ENCODE measurements around the gene DOHH. TPM values are rescaled to one million over a fixed set of nuclear protein-coding genes. Genes with fewer than 3 reads are reported as not detected.
A peak's percentile ranks its signal among the peaks of the same experiment; 100 is the strongest.

Gene DOHH
- total and polyA plus RNA-seq, 2 experiments from 2014 or later, result 19.0 to 34.7 TPM

DNA sequence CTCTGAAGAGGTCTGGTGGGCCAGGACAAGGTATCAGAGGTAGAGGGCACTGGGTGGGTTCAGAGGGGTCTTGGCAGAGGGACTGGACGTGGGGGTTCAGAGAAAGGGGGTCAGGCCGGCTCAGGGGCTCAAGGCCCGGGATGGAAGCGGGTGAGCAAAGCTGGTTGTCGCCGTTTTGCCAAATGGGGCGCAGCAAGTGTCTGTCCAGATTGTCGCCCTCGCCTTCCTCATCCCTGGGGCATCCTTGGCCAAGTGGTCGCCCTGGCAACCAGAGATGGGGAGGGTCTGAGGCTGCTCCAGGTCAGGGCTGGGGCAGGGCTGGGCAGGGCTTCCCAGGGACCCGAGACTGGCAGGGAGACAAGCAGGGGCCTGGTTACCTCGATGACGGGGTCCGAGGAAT lies 6.8 kb downstream of the DOHH start:
- H3K4me3 ChIP-seq, result no peak overlapping the region
- H3K27ac Mint-ChIP-seq, result no peak overlapping the region
- no peak for TF ChIP-seq ZNF331 (CRISPR knock-in tag; IDR thresholded peaks at IDR 0.05; ENCODE audit: low read depth)
- TF ChIP-seq ZNF114 (CRISPR knock-in tag; IDR thresholded peaks at IDR 0.05), result no peak
- TF ChIP-seq POLR2AphosphoS5 (IDR thresholded peaks at IDR 0.05; ENCODE audit: low read depth), result no peak
- TF ChIP-seq ZNF462 (CRISPR knock-in tag; IDR thresholded peaks at IDR 0.05), result no peak
- no peak for TF ChIP-seq NANOG (IDR thresholded peaks at IDR 0.05; ENCODE audit: borderline replicate concordance)
- TF ChIP-seq EZH2 (IDR thresholded peaks at IDR 0.05; ENCODE audit: low read depth, unreplicated experiment), result no peak
- TF ChIP-seq, protein P1, sequence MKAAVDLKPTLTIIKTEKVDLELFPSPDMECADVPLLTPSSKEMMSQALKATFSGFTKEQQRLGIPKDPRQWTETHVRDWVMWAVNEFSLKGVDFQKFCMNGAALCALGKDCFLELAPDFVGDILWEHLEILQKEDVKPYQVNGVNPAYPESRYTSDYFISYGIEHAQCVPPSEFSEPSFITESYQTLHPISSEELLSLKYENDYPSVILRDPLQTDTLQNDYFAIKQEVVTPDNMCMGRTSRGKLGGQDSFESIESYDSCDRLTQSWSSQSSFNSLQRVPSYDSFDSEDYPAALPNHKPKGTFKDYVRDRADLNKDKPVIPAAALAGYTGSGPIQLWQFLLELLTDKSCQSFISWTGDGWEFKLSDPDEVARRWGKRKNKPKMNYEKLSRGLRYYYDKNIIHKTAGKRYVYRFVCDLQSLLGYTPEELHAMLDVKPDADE (IDR thresholded peaks at IDR 0.05), result no peak
- no peak for TF ChIP-seq EZH2phosphoT487 (IDR thresholded peaks at IDR 0.05; ENCODE audit: unreplicated experiment)
- TF ChIP-seq, protein P2, sequence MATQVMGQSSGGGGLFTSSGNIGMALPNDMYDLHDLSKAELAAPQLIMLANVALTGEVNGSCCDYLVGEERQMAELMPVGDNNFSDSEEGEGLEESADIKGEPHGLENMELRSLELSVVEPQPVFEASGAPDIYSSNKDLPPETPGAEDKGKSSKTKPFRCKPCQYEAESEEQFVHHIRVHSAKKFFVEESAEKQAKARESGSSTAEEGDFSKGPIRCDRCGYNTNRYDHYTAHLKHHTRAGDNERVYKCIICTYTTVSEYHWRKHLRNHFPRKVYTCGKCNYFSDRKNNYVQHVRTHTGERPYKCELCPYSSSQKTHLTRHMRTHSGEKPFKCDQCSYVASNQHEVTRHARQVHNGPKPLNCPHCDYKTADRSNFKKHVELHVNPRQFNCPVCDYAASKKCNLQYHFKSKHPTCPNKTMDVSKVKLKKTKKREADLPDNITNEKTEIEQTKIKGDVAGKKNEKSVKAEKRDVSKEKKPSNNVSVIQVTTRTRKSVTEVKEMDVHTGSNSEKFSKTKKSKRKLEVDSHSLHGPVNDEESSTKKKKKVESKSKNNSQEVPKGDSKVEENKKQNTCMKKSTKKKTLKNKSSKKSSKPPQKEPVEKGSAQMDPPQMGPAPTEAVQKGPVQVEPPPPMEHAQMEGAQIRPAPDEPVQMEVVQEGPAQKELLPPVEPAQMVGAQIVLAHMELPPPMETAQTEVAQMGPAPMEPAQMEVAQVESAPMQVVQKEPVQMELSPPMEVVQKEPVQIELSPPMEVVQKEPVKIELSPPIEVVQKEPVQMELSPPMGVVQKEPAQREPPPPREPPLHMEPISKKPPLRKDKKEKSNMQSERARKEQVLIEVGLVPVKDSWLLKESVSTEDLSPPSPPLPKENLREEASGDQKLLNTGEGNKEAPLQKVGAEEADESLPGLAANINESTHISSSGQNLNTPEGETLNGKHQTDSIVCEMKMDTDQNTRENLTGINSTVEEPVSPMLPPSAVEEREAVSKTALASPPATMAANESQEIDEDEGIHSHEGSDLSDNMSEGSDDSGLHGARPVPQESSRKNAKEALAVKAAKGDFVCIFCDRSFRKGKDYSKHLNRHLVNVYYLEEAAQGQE (IDR thresholded peaks at IDR 0.05; ENCODE audit: unreplicated experiment), result no peak
- no peak for TF ChIP-seq CREB1 (CRISPR knock-in tag; IDR thresholded peaks at IDR 0.05; ENCODE audit: low read depth)
- no peak overlapping the region for H3K27ac ChIP-seq (ENCODE audit: low read depth)
- no peaks in the 10 kb centered on the region; the same call in 2 of the 3 replicates for H3K9me3 Mint-ChIP-seq
- H3K4me1 Mint-ChIP-seq, result no peaks in the 10 kb centered on the region
- H3K36me3 ChIP-seq (ENCODE audit: insufficient read depth), result peaks cover 5% of the 10 kb centered on the region; the same call in 1 of the 2 replicates
- H3K4me1 ChIP-seq (ENCODE audit: insufficient read depth), result no peaks in the 10 kb centered on the region
- no peak overlapping the region for H2AFZ ChIP-seq
- no peaks in the 10 kb centered on the region for H4K20me1 ChIP-seq (replicated peaks; ENCODE audit: insufficient read depth)
- H3K79me2 ChIP-seq (replicated peaks; ENCODE audit: insufficient read depth), result peaks cover 11% of the 10 kb centered on the region
- H3K36me3 Mint-ChIP-seq (ENCODE audit: low read depth), result peaks cover 47% of the 10 kb centered on the region
- no peaks in the 10 kb centered on the region for H3K9me2 ChIP-seq (ENCODE audit: insufficient read depth)
- 0 out of 2 replicates have a peak, but pooled peaks cover 4% of the 10 kb centered on the region for H3F3A ChIP-seq (replicated peaks; ENCODE audit: low read depth)
- no peak overlapping the region for H3K4me2 ChIP-seq
- ATAC-seq (peak; percentile 9; the same call in 1 of the 3 replicates), DNase-seq (ENCODE audit: low spot score) (no peak)
- H3K4me3 Mint-ChIP-seq, result no peak overlapping the region
- peaks cover 8% of the 10 kb centered on the region for H3K27me3 Mint-ChIP-seq (ENCODE audit: insufficient read depth, low read depth, poor library complexity)
- no peaks in the 10 kb centered on the region for H3K27me3 ChIP-seq (ENCODE audit: insufficient read depth)
